GM19238 (cell line): ENCODE data around the gene PCDHGB1.
"Not testable (repeated sequence)": the region's sequence is repeated elsewhere in the genome, so short reads cannot be mapped to it uniquely, and the experiment has no call there.

ENCODE experiments used
- DNase-seq: peaks from one replicate; pipeline ENCODE4 v3.0.0; 2011; ENCODE audit warnings: low spot score; ENCODE audit not compliant: insufficient read length

PCDHGB1 gene

GRCh38 chr5:141382469-141383294 lies 32.8 kb downstream of the PCDHGB1 start, which contains the start of gene PCDHGA7:
Gene PCDHGA7, plus strand, starts transcription at chr5:141382742. Its CDS starts 158 bp downstream, at chr5:141382900.
- DNase-seq = no peak

- DNase-seq = no peak
Observed at GRCh38 chr5:141383345-141383744, 33.4 kb downstream of the PCDHGB1 start.

DNA sequence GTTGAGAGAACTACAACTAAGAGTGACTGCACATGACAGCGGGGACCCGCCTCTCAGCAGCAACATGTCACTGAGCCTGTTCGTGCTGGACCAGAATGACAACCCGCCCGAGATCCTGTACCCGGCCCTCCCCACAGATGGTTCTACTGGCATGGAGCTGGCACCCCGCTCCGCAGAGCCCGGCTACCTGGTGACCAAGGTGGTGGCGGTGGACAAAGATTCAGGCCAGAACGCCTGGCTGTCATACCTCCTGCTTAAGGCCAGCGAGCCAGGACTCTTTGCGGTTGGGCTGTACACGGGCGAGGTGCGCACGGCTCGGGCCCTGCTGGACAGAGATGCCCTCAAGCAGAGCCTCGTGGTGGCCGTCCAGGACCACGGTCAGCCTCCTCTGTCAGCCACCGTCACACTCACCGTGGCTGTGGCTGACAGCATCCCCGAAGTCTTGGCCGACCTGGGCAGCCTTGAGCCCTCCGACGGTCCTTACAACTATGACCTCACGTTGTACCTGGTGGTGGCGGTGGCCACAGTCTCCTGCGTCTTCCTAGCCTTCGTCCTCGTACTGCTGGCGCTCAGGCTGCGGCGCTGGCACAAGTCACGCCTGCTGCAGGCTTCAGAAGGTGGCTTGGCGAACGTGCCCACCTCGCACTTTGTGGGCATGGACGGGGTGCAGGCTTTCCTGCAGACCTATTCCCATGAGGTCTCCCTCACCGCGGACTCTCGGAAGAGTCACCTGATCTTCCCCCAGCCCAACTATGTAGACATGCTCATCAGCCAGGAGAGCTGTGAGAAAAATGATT lies 34.8 kb downstream of the PCDHGB1 start:
- DNase-seq = no peak

DNA sequence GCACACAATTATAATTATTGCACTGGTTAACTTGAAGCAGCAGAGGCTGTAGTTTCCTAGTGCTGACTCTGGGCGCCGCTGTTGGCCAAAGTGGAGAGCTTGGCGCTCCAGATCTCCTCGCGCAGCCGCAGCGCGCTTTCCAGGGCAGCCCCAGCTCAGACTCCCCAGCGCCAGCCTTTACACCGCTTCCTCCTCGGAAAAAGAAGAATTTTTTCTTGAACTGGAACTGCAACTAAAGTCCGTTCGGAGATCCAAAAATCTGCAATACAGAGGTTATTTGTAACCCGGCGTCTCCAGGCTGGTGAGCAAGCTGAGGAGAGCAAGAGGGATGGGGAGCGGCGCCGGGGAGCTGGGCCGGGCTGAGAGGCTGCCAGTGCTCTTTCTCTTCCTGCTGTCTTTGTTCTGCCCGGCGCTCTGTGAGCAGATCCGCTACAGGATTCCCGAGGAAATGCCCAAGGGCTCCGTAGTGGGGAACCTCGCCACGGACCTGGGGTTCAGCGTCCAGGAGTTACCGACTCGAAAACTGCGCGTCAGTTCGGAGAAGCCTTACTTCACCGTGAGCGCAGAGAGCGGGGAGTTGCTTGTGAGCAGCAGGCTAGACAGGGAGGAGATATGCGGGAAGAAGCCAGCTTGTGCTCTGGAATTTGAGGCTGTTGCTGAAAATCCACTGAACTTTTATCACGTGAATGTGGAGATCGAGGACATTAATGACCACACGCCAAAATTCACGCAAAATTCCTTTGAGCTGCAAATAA lies 37.8 kb downstream of the PCDHGB1 start, which contains the start of gene PCDHGB4:
TSS of gene PCDHGB4 (plus strand) at position 142 of the 755 bp plus-strand sequence. CDS start at position 329, 187 bp downstream.
- DNase-seq = not testable (repeated sequence)

DNA sequence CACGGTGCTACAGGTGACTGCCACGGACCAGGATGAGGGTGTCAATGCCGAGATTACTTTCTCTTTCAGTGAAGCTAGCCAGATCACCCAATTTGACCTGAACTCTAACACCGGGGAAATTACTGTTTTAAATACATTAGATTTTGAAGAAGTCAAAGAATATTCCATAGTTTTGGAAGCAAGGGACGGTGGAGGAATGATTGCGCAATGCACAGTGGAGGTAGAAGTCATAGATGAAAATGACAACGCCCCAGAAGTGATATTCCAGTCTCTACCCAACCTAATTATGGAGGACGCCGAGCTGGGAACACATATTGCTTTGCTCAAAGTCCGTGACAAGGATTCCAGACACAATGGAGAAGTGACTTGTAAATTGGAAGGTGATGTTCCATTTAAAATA lies 38.8 kb downstream of the PCDHGB1 start:
- no peak for DNase-seq

DNA sequence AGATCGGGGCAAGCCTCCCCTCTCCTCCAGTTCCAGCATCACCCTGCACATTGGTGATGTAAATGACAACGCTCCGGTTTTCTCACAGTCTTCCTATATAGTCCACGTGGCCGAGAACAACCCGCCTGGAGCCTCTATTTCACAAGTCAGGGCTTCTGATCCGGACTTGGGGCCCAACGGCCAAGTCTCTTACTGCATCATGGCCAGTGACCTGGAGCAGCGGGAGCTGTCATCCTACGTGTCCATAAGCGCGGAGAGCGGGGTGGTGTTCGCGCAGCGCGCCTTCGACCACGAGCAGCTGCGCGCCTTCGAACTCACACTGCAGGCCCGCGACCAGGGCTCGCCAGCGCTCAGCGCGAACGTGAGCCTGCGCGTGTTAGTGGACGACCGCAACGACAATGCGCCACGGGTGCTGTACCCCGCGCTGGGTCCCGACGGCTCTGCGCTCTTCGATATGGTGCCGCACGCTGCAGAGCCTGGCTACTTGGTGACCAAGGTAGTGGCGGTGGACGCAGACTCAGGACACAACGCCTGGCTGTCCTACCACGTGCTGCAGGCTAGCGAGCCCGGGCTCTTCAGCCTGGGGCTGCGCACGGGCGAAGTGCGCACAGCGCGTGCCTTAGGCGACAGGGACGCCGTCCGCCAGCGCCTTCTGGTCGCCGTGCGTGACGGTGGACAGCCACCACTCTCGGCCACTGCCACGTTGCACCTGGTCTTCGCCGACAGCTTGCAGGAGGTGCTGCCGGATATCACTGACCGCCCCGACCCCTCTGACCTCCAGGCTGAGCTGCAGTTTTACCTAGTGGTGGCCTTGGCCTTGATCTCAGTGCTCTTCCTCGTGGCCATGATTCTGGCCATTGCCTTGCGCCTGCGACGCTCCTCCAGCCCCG lies 39.5 kb downstream of the PCDHGB1 start:
- DNase-seq = no peak

DNA sequence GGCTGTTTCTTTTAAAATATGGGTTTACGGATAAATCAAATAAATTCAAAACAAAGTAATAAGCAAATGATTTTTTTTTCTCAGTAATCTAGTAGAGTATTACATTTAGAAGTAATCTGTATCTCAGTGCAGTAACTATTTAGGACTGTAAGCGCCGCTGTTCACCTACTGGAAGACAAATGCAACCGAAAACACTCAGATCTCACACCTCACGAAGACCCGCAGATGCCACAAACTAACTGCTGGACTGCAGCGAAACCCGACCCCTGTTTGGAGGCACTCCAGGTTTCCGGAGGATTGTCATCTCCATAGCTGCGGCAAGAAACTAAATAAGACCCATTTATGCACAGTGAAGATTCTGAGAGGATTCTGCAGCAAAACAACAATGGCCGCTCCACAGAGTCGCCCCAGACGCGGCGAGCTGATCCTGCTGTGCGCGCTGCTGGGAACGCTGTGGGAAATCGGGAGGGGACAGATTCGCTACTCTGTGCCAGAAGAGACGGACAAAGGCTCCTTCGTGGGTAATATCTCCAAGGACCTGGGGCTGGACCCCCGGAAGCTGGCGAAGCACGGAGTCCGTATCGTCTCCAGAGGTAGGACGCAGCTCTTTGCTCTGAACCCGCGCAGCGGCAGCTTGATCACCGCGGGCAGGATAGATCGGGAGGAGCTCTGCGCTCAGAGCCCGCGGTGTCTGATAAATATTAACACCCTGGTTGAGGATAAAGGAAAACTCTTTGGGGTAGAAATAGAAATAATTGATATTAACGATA lies 42.7 kb downstream of the PCDHGB1 start, which contains the start of gene PCDHGA8:
TSS of gene PCDHGA8 (plus strand) at position 205 of the 770 bp plus-strand sequence. CDS start at position 386, 181 bp downstream.
- DNase-seq = no peak

DNA sequence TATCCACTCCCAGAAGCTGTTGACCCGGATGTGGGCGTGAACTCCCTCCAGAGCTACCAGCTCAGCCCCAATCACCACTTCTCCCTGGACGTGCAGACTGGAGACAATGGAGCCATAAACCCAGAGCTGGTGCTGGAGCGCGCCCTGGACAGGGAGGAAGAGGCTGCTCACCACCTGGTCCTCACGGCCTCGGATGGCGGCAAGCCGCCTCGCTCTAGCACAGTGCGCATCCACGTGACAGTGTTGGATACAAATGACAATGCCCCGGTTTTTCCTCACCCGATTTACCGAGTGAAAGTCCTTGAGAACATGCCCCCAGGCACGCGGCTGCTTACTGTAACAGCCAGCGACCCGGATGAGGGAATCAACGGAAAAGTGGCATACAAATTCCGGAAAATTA lies 43.4 kb downstream of the PCDHGB1 start:
- no peak for DNase-seq

GRCh38 chr5:141394401-141395187 lies 44.7 kb downstream of the PCDHGB1 start:
- DNase-seq = not testable (repeated sequence)

DNA sequence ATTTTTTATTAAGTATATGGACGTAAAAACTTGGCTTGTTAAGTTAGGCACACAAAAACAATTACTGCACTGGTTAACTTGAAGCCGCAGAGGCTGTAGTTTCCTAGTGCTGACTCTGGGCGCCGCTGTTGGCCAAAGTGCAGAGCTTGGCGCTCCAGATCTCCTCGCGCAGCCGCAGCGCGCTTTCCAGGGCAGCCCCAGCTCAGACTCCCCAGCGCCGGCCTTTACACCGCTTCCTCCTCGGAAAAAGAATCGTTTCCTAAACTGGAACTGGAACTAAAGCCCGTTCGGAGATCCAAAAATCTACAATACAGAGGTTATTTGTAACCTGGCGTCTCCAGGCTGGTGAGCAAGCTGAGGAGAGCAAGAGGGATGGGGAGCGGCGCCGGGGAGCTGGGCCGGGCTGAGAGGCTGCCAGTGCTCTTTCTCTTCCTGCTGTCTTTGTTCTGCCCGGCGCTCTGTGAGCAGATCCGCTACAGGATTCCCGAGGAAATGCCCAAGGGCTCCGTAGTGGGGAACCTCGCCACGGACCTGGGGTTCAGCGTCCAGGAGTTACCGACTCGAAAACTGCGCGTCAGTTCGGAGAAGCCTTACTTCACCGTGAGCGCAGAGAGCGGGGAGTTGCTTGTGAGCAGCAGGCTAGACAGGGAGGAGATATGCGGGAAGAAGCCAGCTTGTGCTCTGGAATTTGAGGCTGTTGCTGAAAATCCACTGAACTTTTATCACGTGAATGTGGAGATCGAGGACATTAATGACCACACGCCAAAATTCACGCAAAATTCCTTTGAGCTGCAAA lies 48.1 kb downstream of the PCDHGB1 start, which contains the start of gene PCDHGB5:
TSS of gene PCDHGB5 (plus strand) at position 192 of the 796 bp plus-strand sequence. CDS start at position 373, 181 bp downstream.
- DNase-seq = peak; percentile 23

GRCh38 chr5:141398608-141399007 lies 48.7 kb downstream of the PCDHGB1 start:
- no peak for DNase-seq

DNA sequence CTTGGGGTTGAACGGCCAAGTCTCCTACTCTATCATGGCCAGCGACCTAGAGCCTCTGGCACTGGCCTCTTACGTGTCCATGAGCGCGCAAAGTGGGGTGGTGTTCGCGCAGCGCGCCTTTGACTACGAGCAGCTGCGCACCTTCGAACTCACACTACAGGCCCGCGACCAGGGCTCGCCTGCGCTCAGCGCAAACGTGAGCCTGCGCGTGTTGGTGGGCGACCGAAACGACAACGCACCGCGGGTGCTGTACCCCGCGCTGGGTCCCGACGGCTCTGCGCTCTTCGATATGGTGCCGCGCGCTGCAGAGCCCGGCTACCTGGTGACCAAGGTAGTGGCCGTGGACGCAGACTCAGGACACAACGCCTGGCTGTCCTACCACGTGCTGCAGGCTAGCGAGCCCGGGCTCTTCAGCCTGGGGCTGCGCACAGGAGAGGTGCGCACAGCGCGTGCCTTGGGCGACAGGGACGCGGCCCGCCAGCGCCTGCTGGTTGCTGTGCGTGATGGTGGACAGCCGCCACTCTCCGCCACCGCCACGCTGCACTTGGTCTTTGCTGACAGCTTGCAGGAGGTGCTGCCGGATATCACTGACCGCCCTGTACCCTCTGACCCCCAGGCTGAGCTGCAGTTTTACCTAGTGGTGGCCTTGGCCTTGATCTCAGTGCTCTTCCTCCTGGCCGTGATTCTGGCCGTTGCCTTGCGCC lies 49.8 kb downstream of the PCDHGB1 start:
- no peak for DNase-seq
